ENCODE measurements around the gene ZMYND11. TPM values are rescaled to one million over a fixed set of nuclear protein-coding genes. Genes with fewer than 3 reads are reported as not detected.

The ZMYND11 gene
- total and polyA plus RNA-seq, 9 of the 15 experiments (the other 6 are each of a cell fraction or from before 2014, with no cell fraction given): 2.7 to 13.8 (median 8.8) TPM

GRCh38 chr10:244227-244626 lies 109.0 kb downstream of the ZMYND11 start:
- POLR2A ChIA-PET: interaction anchor here (0.9 to 1.3 kb wide), 2 partner anchors 9 to 15 kb away, joined by 3 read pairs; no protein-coding TSS in a partner anchor
- Histone ChIP-seq H3K4me3 (no peak overlapping the region), H3K9me1 (ENCODE audit: control insufficient read depth, insufficient read depth, low read length) (no peaks in the 10 kb centered on the region), H4K20me1 (replicated peaks; ENCODE audit: control insufficient read depth, insufficient read depth, low read length) (no peaks in the 10 kb centered on the region; the same call in 1 of the 2 replicates), H3K9me3 (replicated peaks; ENCODE audit: control insufficient read depth, insufficient read depth, low read depth, low read length) (no peaks in the 10 kb centered on the region), H3K36me3 (ENCODE audit: control insufficient read depth, insufficient read depth, low read length) (peaks cover 26% of the 10 kb centered on the region), H3K4me2 (ENCODE audit: insufficient read depth, low read length) (no peak overlapping the region), H3K79me2 (ENCODE audit: control insufficient read depth, insufficient read depth, low read length) (no peaks in the 10 kb centered on the region), H3K27me3 (ENCODE audit: control insufficient read depth in 2 of 2, insufficient read depth in 2 of 2, low read length in 2 of 2) (no peaks in the 10 kb centered on the region), H3K27ac (ENCODE audit: extremely low read depth, low read depth, low read length) (no peak overlapping the region), H3K4me1 (replicated peaks in 1 of 2; ENCODE audit: control insufficient read depth in 2 of 2, insufficient read depth in 2 of 2, low read length in 2 of 2) (no peaks in the 10 kb centered on the region), H2AFZ (ENCODE audit: low read depth, low read length) (no peak overlapping the region), H3K9ac (ENCODE audit: insufficient read depth in 1 of 2, low read depth in 2 of 2, low read length in 2 of 2) (no peak overlapping the region)
- intact Hi-C loops (cut with micrococcal nuclease): no loop called here
- 72% methylated on average over 7 of the region's 7 CpGs for WGBS (ENCODE audit: insufficient coverage, low coverage, missing lambda C conversion rate)
- CTCF ChIA-PET (ENCODE audit: low intra/inter-chr PET ratio): no interaction called here
- ATAC-seq (no peak), FAIRE-seq (no peak), DNase-seq (ENCODE audit: extremely low read depth in 1 of 4, low spot score in 3 of 4) (no peak)
- in situ Hi-C loops (cut with MboI): no loop called here
- BruUV-seq (replicated peaks): no TSS peak
- TF ChIP-seq ZBTB43 (CRISPR knock-in tag; IDR thresholded peaks at IDR 0.05) (no peak), FOXP1 (CRISPR knock-in tag; IDR thresholded peaks at IDR 0.05) (no peak), TCF7 (IDR thresholded peaks at IDR 0.05; ENCODE audit: borderline replicate concordance) (no peak), ZNF444 (CRISPR knock-in tag; IDR thresholded peaks at IDR 0.05) (no peak), HMG20B (CRISPR knock-in tag; IDR thresholded peaks at IDR 0.05) (no peak), ZBTB2 (IDR thresholded peaks at IDR 0.05) (no peak), HMGN3 (IDR thresholded peaks at IDR 0.05; ENCODE audit: borderline replicate concordance, extremely low read depth, insufficient read length, low read depth, low read length) (no peak), IRF2 (CRISPR knock-in tag; IDR thresholded peaks at IDR 0.05) (no peak), BDP1 (IDR thresholded peaks at IDR 0.05; ENCODE audit: insufficient read depth, insufficient read length) (no peak), KLF6 (CRISPR knock-in tag; IDR thresholded peaks at IDR 0.05; ENCODE audit: borderline replicate concordance) (no peak), ZNF197 (CRISPR knock-in tag; IDR thresholded peaks at IDR 0.05; ENCODE audit: low read depth) (no peak), MYBL2 (IDR thresholded peaks at IDR 0.05; ENCODE audit: low read depth) (no peak), MYBL2 (CRISPR knock-in tag; IDR thresholded peaks at IDR 0.05; ENCODE audit: borderline replicate concordance) (no peak), LCOR (CRISPR knock-in tag; IDR thresholded peaks at IDR 0.05) (no peak), HDAC2 (IDR thresholded peaks at IDR 0.05) (no peak), ZNF24 (IDR thresholded peaks at IDR 0.05) (no peak), FOS (IDR thresholded peaks at IDR 0.05; ENCODE audit: extremely low read depth, insufficient read length) (no peak)

Measured in K562 (cell line).